Thyroid gland (tissue), 4 donors: ENCODE results near the gene BTF3L4. TPM values are rescaled to one million over a fixed set of nuclear protein-coding genes. Genes with fewer than 3 reads are reported as not detected.
"Not testable (repeated sequence)": the region's sequence is repeated elsewhere in the genome, so short reads cannot be mapped to it uniquely, and the experiment has no call there.

ENCODE experiments used
- DNase-seq, 2 donors: peaks; one replicate each; pipeline ENCODE4 v3.0.0-alpha.2; 2019
- H3K27ac ChIP-seq, 3 donors: fragments of 200-600 bp; sonication (generic); 1 replicate in 2 of 3; 2 replicates in 1 of 3; pipeline ENCODE4 v1.5.1; 2016 to 2019; ENCODE audit warnings: mild to moderate bottlenecking in 1 of 3, moderate library complexity in 1 of 3
- H3K27me3 ChIP-seq: fragments of 200-600 bp; sonication (generic); one replicate; pipeline ENCODE4 v1.5.1; 2019
- H3K36me3 ChIP-seq, 2 donors: fragments of 200-600 bp; sonication (generic); one replicate each; pipeline ENCODE4 v1.5.1; 2016 to 2019
- H3K4me1 ChIP-seq, 2 donors: fragments of 200-600 bp; sonication (generic); one replicate each; pipeline ENCODE4 v1.5.1; 2017 to 2019
- H3K4me3 ChIP-seq, 3 donors: fragments of 200-600 bp; sonication (generic); replicated peaks in 1 of 3; 1 replicate in 2 of 3; 2 replicates in 1 of 3; pipeline ENCODE4 v1.5.1; 2016; ENCODE audit warnings: mild to moderate bottlenecking in 1 of 3
- H3K9me3 ChIP-seq: fragments of 200-600 bp; sonication (generic); one replicate; pipeline ENCODE4 v1.5.1; 2017
- CTCF ChIP-seq, 6 experiments: fragments of 200-600 bp in 3 of 6; fragments of 450-650 bp in 3 of 6; sonication (generic) in 3 of 6; IDR thresholded peaks; one replicate each; pipeline ENCODE4 v1.5.1; 2016 to 2019; ENCODE audit warnings: antibody characterized with exemption in 6 of 6, mild to moderate bottlenecking in 2 of 6, inconsistent platforms in 1 of 6, moderate library complexity in 1 of 6
- POLR2A ChIP-seq, 2 donors: fragments of 450-650 bp; IDR thresholded peaks; one replicate each; pipeline ENCODE4 v1.6.1; 2017; ENCODE audit warnings: antibody characterized with exemption in 2 of 2, mild to moderate bottlenecking in 2 of 2, moderate library complexity in 1 of 2
- WGBS, 2 donors: methylation state at CpG; one replicate each; pipeline ENCODE4 v1.1.5; 2017; 5-methylcytosine and 5-hydroxymethylcytosine counted together
- intact Hi-C: fragments of 100-400 bp; cut with DNase I; formaldehyde crosslinking; loops from one replicate; pipeline ENCODE4 v1.15.1; 2023
- total RNA-seq, 4 donors: library from RNA; depleted of rRNA; stranded (reverse); fragments of >200 nt; gene quantifications; one replicate each; pipeline ENCODE4 v1.2.3, GENCODE V29; 2016

The BTF3L4 gene
- total RNA-seq, 4 donors from 2014 or later, result 40.5 to 69.7 (median 54.5) TPM

- intact Hi-C loops, result loop anchor here (10.0 kb wide), 1 partner anchor 305 kb away; the partner anchor contains the start of gene CC2D1B
- no peaks in the 10 kb centered on the region for H3K9me3 ChIP-seq
- 86 to 94% methylated on average over 1 of the region's 1 CpG for WGBS, 2 donors
- no peaks in the 10 kb centered on the region for H3K27me3 ChIP-seq
- H3K36me3 ChIP-seq, result peaks cover 10% of the 10 kb centered on the region in 2 donors
- TF ChIP-seq POLR2A (IDR thresholded peaks at IDR 0.05) (no peak), CTCF (IDR thresholded peaks at IDR 0.05) (no peak)
- no peak overlapping the region for H3K4me3 ChIP-seq
- no peak overlapping the region for H3K27ac ChIP-seq
- H3K4me1 ChIP-seq, result peaks cover 21 to 24% of the 10 kb centered on the region in 2 donors
- DNase-seq, result no peak
These were observed 3.8 kb downstream of the BTF3L4 start for GRCh38 chr1:52059888-52060287.

GRCh38 chr1:52060822-52061221 lies 4.7 kb downstream of the BTF3L4 start:
- Histone ChIP-seq H3K36me3 (peaks cover 17 to 20% of the 10 kb centered on the region in 2 donors), H3K27ac (no peak overlapping the region), H3K27me3 (no peaks in the 10 kb centered on the region), H3K4me3 (no peak overlapping the region), H3K9me3 (no peaks in the 10 kb centered on the region), H3K4me1 (peaks cover 21 to 24% of the 10 kb centered on the region in 2 donors)
- no peak for DNase-seq
- TF ChIP-seq POLR2A (IDR thresholded peaks at IDR 0.05) (no peak), CTCF (IDR thresholded peaks at IDR 0.05) (no peak)
- 96 to 97% methylated on average over 4 of the region's 4 CpGs for WGBS, 2 donors
- intact Hi-C loops, result no loop called here

GRCh38 chr1:52063192-52063591 lies 7.1 kb downstream of the BTF3L4 start:
- WGBS, 2 donors, result 56 to 65% methylated on average over 2 of the region's 2 CpGs
- peaks cover 8 to 12% of the 10 kb centered on the region in 2 donors for H3K4me1 ChIP-seq
- no peaks in the 10 kb centered on the region for H3K27me3 ChIP-seq
- no peak for TF ChIP-seq CTCF (IDR thresholded peaks at IDR 0.05)
- no peak for TF ChIP-seq POLR2A (IDR thresholded peaks at IDR 0.05)
- H3K4me3 ChIP-seq, result no peak overlapping the region
- H3K27ac ChIP-seq, result no peak overlapping the region
- no peak for DNase-seq
- no peaks in the 10 kb centered on the region for H3K9me3 ChIP-seq
- peaks cover 28 to 39% of the 10 kb centered on the region in 2 donors for H3K36me3 ChIP-seq
- intact Hi-C loops, result no loop called here

- TF ChIP-seq CTCF (IDR thresholded peaks at IDR 0.05) (no peak), POLR2A (IDR thresholded peaks at IDR 0.05) (no peak)
- H3K36me3 ChIP-seq, result peaks cover 17 to 24% of the 10 kb centered on the region in 2 donors
- H3K4me3 ChIP-seq, result no peak overlapping the region
- H3K4me1 ChIP-seq, result no peaks in the 10 kb centered on the region
- no peaks in the 10 kb centered on the region for H3K27me3 ChIP-seq
- intact Hi-C loops, result no loop called here
- no peaks in the 10 kb centered on the region for H3K9me3 ChIP-seq
- WGBS, 2 donors, result 95 to 98% methylated on average over 4 of the region's 4 CpGs
- H3K27ac ChIP-seq, result no peak overlapping the region
- DNase-seq, result no peak
These were observed 14.6 kb downstream of the BTF3L4 start for GRCh38 chr1:52070704-52071103.

- Histone ChIP-seq H3K27me3 (no peaks in the 10 kb centered on the region), H3K9me3 (no peaks in the 10 kb centered on the region), H3K4me1 (no peaks in the 10 kb centered on the region), H3K36me3 (peaks cover 5 to 11% of the 10 kb centered on the region in 2 donors), H3K4me3 (no peak overlapping the region), H3K27ac (no peak overlapping the region)
- TF ChIP-seq CTCF (IDR thresholded peaks at IDR 0.05), result no peak
- TF ChIP-seq POLR2A (IDR thresholded peaks at IDR 0.05), result no peak
- DNase-seq, result no peak
- intact Hi-C loops, result no loop called here
- WGBS, 2 donors, result 80% methylated on average over 6 of the region's 6 CpGs
These were observed 16.2 kb downstream of the BTF3L4 start for GRCh38 chr1:52072291-52072690.

- H3K27ac ChIP-seq, H3K36me3 ChIP-seq, H3K27me3 ChIP-seq, H3K4me3 ChIP-seq, intact Hi-C loops, H3K9me3 ChIP-seq, DNase-seq, H3K4me1 ChIP-seq: not testable (repeated sequence)
- WGBS, 2 donors, result 97 to 99% methylated on average over 6 of the region's 6 CpGs
These were observed 21.2 kb downstream of the BTF3L4 start for GRCh38 chr1:52077277-52077676.
